Central memory CD4-positive, alpha-beta T cell (primary cell): Measurements from ENCODE around the gene SNX13.

Experiments used
- DNase-seq: peaks from one replicate; pipeline ENCODE4 v3.0.0; 2022

SNX13 gene

GRCh38 chr7:17774248-17774647 is 166.0 kb downstream of the SNX13 start:
- DNase-seq: no peak

GRCh38 chr7:17773289-17773626 is 167.0 kb downstream of the SNX13 start:
- DNase-seq: no peak

- DNase-seq: no peak
These were observed 167.6 kb downstream of the SNX13 start for GRCh38 chr7:17772581-17773288.

DNA sequence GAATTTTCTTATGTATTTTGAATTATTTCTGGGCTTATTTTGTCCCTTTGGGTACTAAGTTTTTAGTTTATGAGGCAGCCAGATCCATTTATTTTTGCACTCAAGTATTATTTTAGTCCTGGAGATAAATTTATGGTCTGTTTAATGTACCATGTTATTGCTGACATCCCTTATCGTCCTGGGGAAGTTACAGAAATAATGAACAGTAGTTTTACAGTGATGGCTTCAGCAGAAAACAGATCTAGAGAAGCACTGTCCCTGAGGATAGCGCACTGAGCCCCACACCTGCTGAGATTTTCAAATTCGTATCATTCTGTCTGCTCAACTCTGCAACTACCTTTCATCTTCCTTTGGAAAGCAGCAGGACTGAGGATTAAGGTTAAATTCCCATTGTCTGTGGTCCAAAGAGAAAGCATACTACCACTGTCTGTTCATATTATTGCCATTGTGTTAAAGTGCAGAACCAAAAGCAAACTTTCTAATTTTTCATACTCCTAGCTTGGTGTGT is 168.3 kb downstream of the SNX13 start:
- DNase-seq: no peak

DNA sequence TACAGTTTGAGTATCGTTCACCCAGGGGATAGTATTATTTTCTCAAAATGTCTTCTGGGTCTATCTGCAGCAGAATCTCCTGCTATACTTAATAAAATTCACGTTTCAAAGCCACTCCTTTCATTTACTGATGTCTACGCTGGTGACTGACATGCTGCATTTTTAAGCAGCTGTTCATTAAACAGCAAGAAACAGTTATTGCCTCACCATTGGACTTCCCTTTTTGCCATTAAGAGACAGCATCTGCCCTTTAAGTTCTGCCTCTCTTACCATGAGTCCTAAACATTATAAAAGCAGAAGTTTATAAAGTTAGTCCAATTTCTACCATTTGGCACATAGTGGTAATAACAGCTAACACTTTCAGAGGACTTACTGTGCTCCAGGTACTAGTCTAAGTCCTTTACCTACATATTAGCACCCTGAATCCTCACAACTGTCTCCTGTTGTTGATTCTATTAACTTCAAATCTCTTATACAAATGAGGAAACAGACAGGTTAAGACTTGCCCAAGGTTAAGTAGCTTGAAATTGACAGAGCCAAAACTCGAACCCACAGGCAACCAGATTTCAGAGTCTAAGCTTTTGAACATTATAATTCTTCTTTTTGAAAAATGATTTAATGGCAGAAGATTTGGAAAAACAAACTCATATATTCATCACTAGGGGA is 169.5 kb downstream of the SNX13 start:
- no peak for DNase-seq

DNA sequence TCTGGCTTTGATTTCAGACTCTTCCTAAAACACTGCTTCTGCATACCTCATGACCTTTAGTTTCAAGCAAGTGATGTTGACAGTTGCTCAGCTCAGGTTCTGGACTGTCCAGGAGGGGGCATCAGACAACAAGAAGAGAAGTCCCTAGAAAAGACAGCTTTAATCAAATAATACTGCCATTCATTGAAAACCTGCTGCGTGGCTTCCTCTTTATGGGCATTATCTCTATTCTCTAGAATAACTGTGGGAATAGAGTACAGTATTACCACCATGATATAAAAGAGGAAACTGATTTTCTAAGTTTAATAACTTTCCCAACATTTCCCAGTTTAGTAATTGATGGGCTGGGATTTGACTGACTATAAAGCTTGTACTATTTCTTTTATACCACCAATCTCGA is 170.4 kb downstream of the SNX13 start:
- DNase-seq: peak; percentile 21

- no peak for DNase-seq
These were observed 182.3 kb downstream of the SNX13 start for GRCh38 chr7:17758008-17758407.

GRCh38 chr7:17746020-17746530 is 194.2 kb downstream of the SNX13 start:
- DNase-seq: no peak

DNA sequence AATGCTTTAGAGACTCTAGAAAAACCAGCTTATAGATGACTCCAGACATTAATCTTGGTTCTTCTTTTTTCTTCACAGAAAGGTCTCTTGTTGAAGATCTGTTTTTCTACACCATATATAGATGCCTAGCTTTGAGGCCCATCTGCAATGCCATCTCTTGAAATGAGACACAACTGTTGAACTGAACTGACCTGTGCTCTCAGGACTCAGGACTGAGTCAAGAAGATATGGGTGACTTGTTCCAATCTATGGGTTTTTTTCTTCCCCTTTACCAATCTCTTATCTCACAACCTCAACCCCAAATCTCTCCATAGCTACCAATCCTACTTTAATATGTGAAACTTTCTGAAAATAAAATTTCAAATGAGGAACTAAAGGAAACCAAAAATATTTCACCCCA is 194.7 kb downstream of the SNX13 start:
- no peak for DNase-seq

DNA sequence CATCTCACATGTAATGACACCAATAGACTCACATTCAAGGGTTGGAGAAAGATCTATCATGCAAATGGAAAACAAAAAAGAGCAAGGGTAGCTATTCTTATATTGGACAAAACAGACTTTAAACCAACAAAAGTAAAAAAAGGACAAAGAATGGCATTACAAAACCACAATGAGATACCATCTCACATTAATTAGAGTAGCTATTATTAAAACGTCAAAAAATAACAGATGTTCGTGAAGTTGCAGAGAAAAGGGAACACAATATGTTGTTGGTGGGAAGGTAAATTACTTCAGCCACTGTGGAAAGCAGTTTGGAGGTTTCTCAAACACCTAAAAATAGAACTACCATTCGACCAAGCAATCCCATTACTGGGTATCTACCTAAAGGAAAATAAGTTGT is 197.0 kb downstream of the SNX13 start:
- DNase-seq: no peak

DNA sequence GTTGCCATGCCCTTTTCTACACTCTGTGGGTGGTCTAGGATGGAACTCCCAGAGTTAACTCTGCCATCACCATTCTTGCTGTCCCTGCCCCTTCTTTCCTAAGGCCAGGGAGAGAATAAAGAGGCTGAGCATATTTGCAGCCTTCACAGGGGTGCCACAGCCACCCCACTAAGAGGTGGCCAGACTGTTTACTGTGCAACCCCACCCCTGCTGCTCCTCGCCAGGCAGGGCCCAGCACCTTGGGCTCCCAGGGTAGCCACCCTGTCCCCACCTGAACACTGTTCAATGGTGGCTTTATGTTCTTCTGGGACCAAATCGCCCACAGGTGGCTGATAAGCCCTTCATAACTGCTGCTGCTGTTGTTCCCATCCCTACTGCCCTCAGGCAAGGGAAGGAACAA is 198.9 kb downstream of the SNX13 start:
- no peak for DNase-seq
